GM12874 (cell line): ENCODE results near the gene CD247.

ENCODE experiments used
- TF ChIP-seq, protein P1 (sequence below): IDR thresholded peaks from 2 replicates; pipeline ENCODE4 v1.5.1; 2011; ENCODE audit warnings: low read depth, mild to moderate bottlenecking, control low read depth, low read length, moderate library complexity; ENCODE audit not compliant: insufficient read depth

Gene CD247

GRCh38 chr1:167518331-167518700 lies at the start of gene CD247:
TSS of gene CD247 (minus strand) at chr1:167518529. CDS start at chr1:167518465, 64 bp downstream.
- TF ChIP-seq, protein P1, sequence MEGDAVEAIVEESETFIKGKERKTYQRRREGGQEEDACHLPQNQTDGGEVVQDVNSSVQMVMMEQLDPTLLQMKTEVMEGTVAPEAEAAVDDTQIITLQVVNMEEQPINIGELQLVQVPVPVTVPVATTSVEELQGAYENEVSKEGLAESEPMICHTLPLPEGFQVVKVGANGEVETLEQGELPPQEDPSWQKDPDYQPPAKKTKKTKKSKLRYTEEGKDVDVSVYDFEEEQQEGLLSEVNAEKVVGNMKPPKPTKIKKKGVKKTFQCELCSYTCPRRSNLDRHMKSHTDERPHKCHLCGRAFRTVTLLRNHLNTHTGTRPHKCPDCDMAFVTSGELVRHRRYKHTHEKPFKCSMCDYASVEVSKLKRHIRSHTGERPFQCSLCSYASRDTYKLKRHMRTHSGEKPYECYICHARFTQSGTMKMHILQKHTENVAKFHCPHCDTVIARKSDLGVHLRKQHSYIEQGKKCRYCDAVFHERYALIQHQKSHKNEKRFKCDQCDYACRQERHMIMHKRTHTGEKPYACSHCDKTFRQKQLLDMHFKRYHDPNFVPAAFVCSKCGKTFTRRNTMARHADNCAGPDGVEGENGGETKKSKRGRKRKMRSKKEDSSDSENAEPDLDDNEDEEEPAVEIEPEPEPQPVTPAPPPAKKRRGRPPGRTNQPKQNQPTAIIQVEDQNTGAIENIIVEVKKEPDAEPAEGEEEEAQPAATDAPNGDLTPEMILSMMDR, result no peak

DNA sequence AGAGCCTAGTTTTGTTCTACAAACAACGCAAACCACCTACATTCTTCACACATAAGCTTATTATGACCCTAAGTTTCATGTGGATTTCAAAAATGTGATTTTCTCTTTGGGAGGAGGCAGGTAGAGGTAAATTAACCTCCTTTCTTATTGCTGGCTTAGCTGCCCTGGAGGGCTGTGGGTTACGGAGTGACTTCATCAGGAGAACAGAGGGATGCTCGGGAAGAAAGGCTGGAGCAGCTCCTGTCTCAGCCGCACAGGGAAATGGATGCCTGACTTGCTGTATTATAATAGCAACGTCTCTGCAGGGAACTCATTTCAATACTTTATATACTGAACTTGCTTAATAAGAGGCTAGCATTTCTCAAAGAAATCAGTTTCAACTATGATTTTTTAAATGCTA lies 49.3 kb upstream of the CD247 start:
- TF ChIP-seq, protein P1, result no peak

- TF ChIP-seq, protein P1, result no peak
Measured at GRCh38 chr1:167566766-167567165, 48.4 kb upstream of the CD247 start.

DNA sequence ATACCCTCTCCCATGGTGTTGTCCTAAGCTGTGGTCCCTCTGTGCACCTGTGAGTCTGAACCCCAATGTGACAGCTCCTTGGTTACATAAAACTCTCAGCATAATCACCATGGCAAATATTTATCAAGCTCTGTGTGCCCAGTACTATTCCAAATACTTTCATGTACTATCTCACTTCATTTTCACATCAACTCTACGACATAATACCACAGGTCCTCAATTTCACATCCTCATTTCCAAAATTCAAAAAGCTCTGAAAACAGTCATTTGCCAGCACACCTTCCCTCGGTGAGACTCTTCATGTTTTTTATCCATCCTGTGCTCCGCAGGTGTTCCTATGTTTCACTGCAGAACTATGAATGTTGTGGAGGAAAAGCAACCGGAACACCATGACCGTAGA lies 47.6 kb upstream of the CD247 start:
- TF ChIP-seq, protein P1, result no peak

DNA sequence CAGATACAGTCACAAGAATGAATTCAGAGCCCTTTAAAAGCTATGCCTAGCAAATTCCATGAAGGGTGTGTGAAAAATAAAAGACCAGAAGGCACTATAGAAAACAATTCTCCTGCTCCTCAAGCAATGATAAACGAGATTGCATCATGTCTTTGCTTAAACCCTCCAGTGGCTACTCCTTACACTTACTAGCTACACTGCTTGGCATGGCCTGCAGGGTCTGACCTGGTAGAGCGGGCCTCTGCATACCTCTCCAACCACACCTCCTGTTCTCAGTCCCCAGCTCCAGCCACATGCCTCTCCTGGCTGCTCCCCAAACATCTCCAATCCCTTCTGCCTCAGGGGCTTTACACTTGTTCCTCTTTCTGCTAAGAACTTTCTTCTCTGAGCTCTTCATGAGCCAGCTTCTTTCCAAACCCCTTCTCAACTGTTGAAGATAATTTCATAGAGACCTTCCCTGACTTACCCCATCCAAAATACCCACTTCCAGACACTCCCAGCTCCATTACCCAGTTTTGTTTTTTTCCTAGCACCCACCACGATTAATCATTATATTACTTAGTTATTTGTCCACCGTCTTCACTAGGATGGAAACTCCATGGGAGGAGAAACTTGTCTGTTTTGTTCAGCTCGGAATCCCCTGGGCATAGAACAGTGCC lies 46.4 kb upstream of the CD247 start:
- TF ChIP-seq, protein P1, result no peak

GRCh38 chr1:167563579-167564246 lies 45.4 kb upstream of the CD247 start:
- TF ChIP-seq, protein P1, result no peak

GRCh38 chr1:167562702-167563101 lies 44.4 kb upstream of the CD247 start:
- TF ChIP-seq, protein P1, result no peak
